ENCODE results near the gene CCT6B. TPM values are rescaled to one million over a fixed set of nuclear protein-coding genes. Genes with fewer than 3 reads are reported as not detected.

CCT6B gene
- total RNA-seq, 4 donors from 2014 or later = 3.8 to 6.8 (median 4.4) TPM

DNA sequence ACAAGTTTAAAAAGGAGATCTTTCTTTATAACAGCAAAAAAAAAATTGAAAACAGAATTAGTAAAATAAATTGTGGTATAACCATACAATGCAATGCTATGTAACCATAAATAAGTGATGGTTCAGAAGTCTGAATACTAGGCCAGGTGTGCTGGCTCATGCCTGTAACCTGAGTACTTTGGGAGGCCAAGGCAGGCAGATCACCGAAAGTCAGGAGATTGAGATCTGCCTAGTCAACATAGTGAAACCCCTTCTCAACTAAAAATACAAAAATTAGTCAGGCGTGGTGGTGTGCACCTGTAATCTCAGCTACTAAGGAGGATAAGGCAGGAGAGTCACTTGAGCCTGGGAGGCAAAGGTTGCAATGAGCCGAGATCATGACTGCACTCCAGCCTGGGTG lies 34.6 kb downstream of the CCT6B start:
- Histone ChIP-seq H3K36me3 (no peaks in the 10 kb centered on the region), H3K4me3 (replicated peaks in 1 of 3) (no peak overlapping the region), H3K4me1 (no peaks in the 10 kb centered on the region), H3K9me3 (no peaks in the 10 kb centered on the region), H3K27ac (no peak overlapping the region), H3K27me3 (no peaks in the 10 kb centered on the region)
- intact Hi-C loops (cut with DNase I) = no loop called here
- TF ChIP-seq, protein P1, sequence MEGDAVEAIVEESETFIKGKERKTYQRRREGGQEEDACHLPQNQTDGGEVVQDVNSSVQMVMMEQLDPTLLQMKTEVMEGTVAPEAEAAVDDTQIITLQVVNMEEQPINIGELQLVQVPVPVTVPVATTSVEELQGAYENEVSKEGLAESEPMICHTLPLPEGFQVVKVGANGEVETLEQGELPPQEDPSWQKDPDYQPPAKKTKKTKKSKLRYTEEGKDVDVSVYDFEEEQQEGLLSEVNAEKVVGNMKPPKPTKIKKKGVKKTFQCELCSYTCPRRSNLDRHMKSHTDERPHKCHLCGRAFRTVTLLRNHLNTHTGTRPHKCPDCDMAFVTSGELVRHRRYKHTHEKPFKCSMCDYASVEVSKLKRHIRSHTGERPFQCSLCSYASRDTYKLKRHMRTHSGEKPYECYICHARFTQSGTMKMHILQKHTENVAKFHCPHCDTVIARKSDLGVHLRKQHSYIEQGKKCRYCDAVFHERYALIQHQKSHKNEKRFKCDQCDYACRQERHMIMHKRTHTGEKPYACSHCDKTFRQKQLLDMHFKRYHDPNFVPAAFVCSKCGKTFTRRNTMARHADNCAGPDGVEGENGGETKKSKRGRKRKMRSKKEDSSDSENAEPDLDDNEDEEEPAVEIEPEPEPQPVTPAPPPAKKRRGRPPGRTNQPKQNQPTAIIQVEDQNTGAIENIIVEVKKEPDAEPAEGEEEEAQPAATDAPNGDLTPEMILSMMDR (IDR thresholded peaks at IDR 0.05) = no peak
- no peak for TF ChIP-seq POLR2A (IDR thresholded peaks at IDR 0.05)
- 80 to 85% methylated on average over 3 of the region's 3 CpGs for WGBS, 2 donors
- no peak for DNase-seq

DNA sequence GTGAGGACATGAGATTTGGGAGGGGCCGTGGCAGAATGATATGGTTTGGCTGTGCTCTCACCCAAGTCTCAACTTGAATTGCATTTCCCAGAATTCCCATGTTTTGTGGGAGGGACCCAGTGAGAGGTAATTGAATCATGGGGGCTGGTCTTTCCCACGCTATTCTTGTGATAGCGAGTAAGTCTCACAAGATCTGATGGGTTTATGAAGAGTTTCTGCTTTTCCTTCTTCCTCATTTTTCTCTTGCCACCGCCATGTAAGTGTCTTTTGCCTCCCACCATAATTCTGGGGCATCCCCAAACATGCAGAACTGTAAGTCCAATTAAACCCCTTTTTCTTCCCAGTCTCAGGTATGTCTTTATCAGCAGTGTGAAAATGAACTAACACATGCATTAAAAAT lies 40.6 kb downstream of the CCT6B start:
- intact Hi-C loops (cut with DNase I) = no loop called here
- Histone ChIP-seq H3K27ac (no peak overlapping the region), H3K4me3 (replicated peaks in 1 of 3) (no peak overlapping the region), H3K9me3 (no peaks in the 10 kb centered on the region), H3K36me3 (no peaks in the 10 kb centered on the region), H3K4me1 (no peaks in the 10 kb centered on the region), H3K27me3 (no peaks in the 10 kb centered on the region)
- TF ChIP-seq, protein P1 (IDR thresholded peaks at IDR 0.05) = no peak
- WGBS, 2 donors = 79 to 89% methylated on average over 4 of the region's 4 CpGs
- DNase-seq = no peak

- no peaks in the 10 kb centered on the region for H3K4me1 ChIP-seq
- 54 to 69% methylated on average over 1 of the region's 1 CpG for WGBS, 2 donors
- H3K9me3 ChIP-seq = no peaks in the 10 kb centered on the region
- TF ChIP-seq, protein P1 (IDR thresholded peaks at IDR 0.05) = no peak
- TF ChIP-seq POLR2A (IDR thresholded peaks at IDR 0.05) = no peak
- no peak overlapping the region for H3K4me3 ChIP-seq (replicated peaks in 1 of 3)
- no peaks in the 10 kb centered on the region for H3K27me3 ChIP-seq
- H3K36me3 ChIP-seq = no peaks in the 10 kb centered on the region
- no peak for DNase-seq
- H3K27ac ChIP-seq = no peak overlapping the region
- intact Hi-C loops (cut with DNase I) = no loop called here
These were observed 43.9 kb downstream of the CCT6B start for GRCh38 chr17:34917381-34917780.

DNA sequence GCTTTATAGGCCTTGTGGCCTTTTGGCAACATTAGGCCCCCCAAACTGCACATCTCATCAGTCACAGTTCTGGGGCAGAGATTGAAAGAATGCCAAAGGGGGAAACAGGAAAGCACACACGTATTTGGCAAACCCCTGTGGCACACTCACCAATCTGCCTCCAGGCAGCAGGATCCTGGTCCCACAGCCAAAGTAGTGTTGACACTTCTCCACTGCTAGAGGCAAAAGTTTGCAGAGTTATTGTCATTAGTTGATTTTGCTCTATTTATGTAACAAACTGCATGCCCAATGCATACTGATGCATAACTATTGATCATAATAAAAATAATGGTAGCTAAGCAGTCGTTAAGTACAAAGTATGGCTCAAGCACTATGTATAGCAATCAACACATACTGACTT lies 45.1 kb downstream of the CCT6B start:
- no peak for DNase-seq
- Histone ChIP-seq H3K27ac (no peak overlapping the region), H3K4me1 (no peaks in the 10 kb centered on the region), H3K27me3 (no peaks in the 10 kb centered on the region), H3K4me3 (replicated peaks in 1 of 3) (no peak overlapping the region), H3K9me3 (no peaks in the 10 kb centered on the region), H3K36me3 (no peaks in the 10 kb centered on the region)
- TF ChIP-seq, protein P1 (IDR thresholded peaks at IDR 0.05) = no peak
- no peak for TF ChIP-seq POLR2A (IDR thresholded peaks at IDR 0.05)
- intact Hi-C loops (cut with DNase I) = no loop called here
- 79 to 93% methylated on average over 2 of the region's 2 CpGs for WGBS, 2 donors

- Histone ChIP-seq H3K36me3 (no peaks in the 10 kb centered on the region), H3K4me1 (no peaks in the 10 kb centered on the region), H3K4me3 (replicated peaks in 1 of 3) (no peak overlapping the region), H3K9me3 (no peaks in the 10 kb centered on the region), H3K27me3 (no peaks in the 10 kb centered on the region), H3K27ac (no peak overlapping the region)
- TF ChIP-seq POLR2A (IDR thresholded peaks at IDR 0.05) = no peak
- TF ChIP-seq, protein P1 (IDR thresholded peaks at IDR 0.05) = no peak
- no peak for DNase-seq
- 59 to 70% methylated on average over 1 of the region's 1 CpG for WGBS, 2 donors
- intact Hi-C loops (cut with DNase I) = no loop called here
These were observed 48.3 kb downstream of the CCT6B start for GRCh38 chr17:34913001-34913400.
